A549 (cell line): ENCODE data around the gene ARHGAP11B.
"Not testable (repeated sequence)": the region's sequence is repeated elsewhere in the genome, so short reads cannot be mapped to it uniquely, and the experiment has no call there.

ENCODE experiments used
- ATAC-seq, 2 experiments: fragments of 200-7000 bp in 1 of 2; fragments of >200 bp in 1 of 2; cut with Nextera tagmentation in 1 of 2; cut with Tn5 transposase in 1 of 2; 3 replicates each; pipeline versions ENCODE4 v1.8.0 to v1.9.1; 2018 to 2020; ENCODE audit warnings: mild to moderate bottlenecking in 1 of 2, moderate library complexity in 1 of 2
- CTCF ChIA-PET: fragments of 300-600 bp; sonication (Branson Sonifier 250); formaldehyde crosslinking; extraction: SDS; loops from one replicate; lab custom pipeline; 2021; ENCODE audit warnings: antibody characterized with exemption, inconsistent platforms; lab: Yijun Ruan, JAX
- POLR2A ChIA-PET: fragments of 350-600 bp; formaldehyde crosslinking; extraction: SDS; loops from one replicate; lab custom pipeline; 2021; ENCODE audit warnings: antibody characterized with exemption, inconsistent platforms; lab: Yijun Ruan, JAX
- DNase-seq, 2 experiments: peaks; one replicate each; pipeline versions ENCODE4 v3.0.0 to v3.0.0-alpha.2; 2011 to 2016; ENCODE audit warnings: low read depth in 1 of 2, low spot score in 1 of 2
- FAIRE-seq: peaks from 2 replicates; lab custom pipeline; 2011; peaks lifted over from hg19 to GRCh38; lab: Jason Lieb, UNC
- H3K27ac ChIP-seq, 2 experiments: fragments of >200 bp; sonication (Bioruptor Twin); formaldehyde crosslinking; 3 replicates each; pipeline ENCODE4 v1.5.1; 2016 to 2017
- H3K4me1 ChIP-seq: fragments of >200 bp; sonication (Bioruptor Twin); formaldehyde crosslinking; 3 replicates; pipeline ENCODE4 v1.6.1; 2016
- H3K4me2 ChIP-seq: fragments of >200 bp; sonication (Bioruptor Twin); formaldehyde crosslinking; 3 replicates; pipeline ENCODE4 v1.6.1; 2016
- H3K4me3 ChIP-seq: fragments of >200 bp; sonication (Bioruptor Twin); formaldehyde crosslinking; 3 replicates; pipeline ENCODE4 v1.5.1; 2016
- H3K9me3 ChIP-seq: fragments of >200 bp; sonication (Bioruptor Twin); formaldehyde crosslinking; 3 replicates; pipeline ENCODE4 v1.6.1; 2016
- BCL3 ChIP-seq: fragments of >200 bp; sonication (Bioruptor Twin); formaldehyde crosslinking; IDR thresholded peaks from 3 replicates; pipeline ENCODE4 v1.6.1; 2016
- CTCF ChIP-seq: fragments of >200 bp; sonication (Bioruptor Twin); formaldehyde crosslinking; IDR thresholded peaks from 3 replicates; pipeline ENCODE4 v1.5.1; 2016
- KDM5A ChIP-seq: fragments of 200-600 bp; sonication (generic); IDR thresholded peaks from 2 replicates; pipeline ENCODE4 v1.6.1; 2016; ENCODE audit warnings: antibody characterized with exemption, mild to moderate bottlenecking
- MAFK ChIP-seq: fragments of 450-650 bp; IDR thresholded peaks from 2 replicates; pipeline ENCODE4 v1.6.1; 2014; ENCODE audit not compliant: partially characterized antibody
- RAD21 ChIP-seq, 2 experiments: fragments of >200 bp in 1 of 2; sonication (Bioruptor Twin) in 1 of 2; formaldehyde crosslinking in 1 of 2; IDR thresholded peaks in 1 of 2; conservative IDR thresholded peaks in 1 of 2; 2 replicates in 1 of 2; 3 replicates in 1 of 2; pipeline ENCODE4 v1.6.1; 2012 to 2018; ENCODE audit warnings: inconsistent platforms in 1 of 2
- SMC3 ChIP-seq: fragments of >200 bp; sonication (Bioruptor Twin); formaldehyde crosslinking; IDR thresholded peaks from 3 replicates; pipeline ENCODE4 v1.6.1; 2018; ENCODE audit warnings: inconsistent platforms
- WGBS: methylation state at CpG from one replicate; pipeline ENCODE4 v1.1.6; 2017; ENCODE audit errors: missing lambda C conversion rate; 5-methylcytosine and 5-hydroxymethylcytosine counted together

Gene ARHGAP11B

GRCh38 chr15:30621342-30621741 is 4.6 kb upstream of the ARHGAP11B start:
- 0% methylated on average over 1 of the region's 3 CpGs for WGBS
- H3K4me2 ChIP-seq, H3K4me3 ChIP-seq, CTCF ChIA-PET, H3K27ac ChIP-seq, POLR2A ChIA-PET, H3K9me3 ChIP-seq, H3K4me1 ChIP-seq: not testable (repeated sequence)
- peak; percentile 24 to 41; a peak in 3 of 6 replicates for ATAC-seq
- peak in 1 of 2 experiments; percentile 33 for DNase-seq
- TF ChIP-seq RAD21 (conservative IDR thresholded peaks at IDR 0.05 in 1 of 2, IDR thresholded peaks at IDR 0.05 in 1 of 2) (0 out of 5 replicates have a peak, but pooled peaks have one; percentile 4 to 16), SMC3 (0 out of 3 replicates have a peak, but pooled peaks have one; percentile 11), CTCF (peak; percentile 31)
- peak; percentile 76 for FAIRE-seq

- ATAC-seq: peak in 1 of 2 experiments; percentile 78; a peak in 3 of 6 replicates
- H3K4me1 ChIP-seq: peaks cover 18% of the 10 kb centered on the region; the same call in 2 of the 3 replicates
- DNase-seq, CTCF ChIA-PET, FAIRE-seq, H3K9me3 ChIP-seq: not testable (repeated sequence)
- 1% methylated on average over 13 of the region's 22 CpGs for WGBS
- TF ChIP-seq KDM5A: peak; percentile 60
- H3K27ac ChIP-seq: peak overlapping the region; percentile 88 to 99
- peak overlapping the region; percentile 93 for H3K4me2 ChIP-seq
- POLR2A ChIA-PET: interaction anchor here (0.5 to 0.6 kb wide), 2 partner anchors 870 to 1989 kb away, joined by 3 to 7 read pairs; no protein-coding TSS in a partner anchor
- peak overlapping the region; percentile 65 for H3K4me3 ChIP-seq
Observed at GRCh38 chr15:30626194-30626565, 252 bp downstream of the ARHGAP11B start.

- H3K9me3 ChIP-seq, DNase-seq, FAIRE-seq, CTCF ChIA-PET: not testable (repeated sequence)
- under 1% methylated on average over 20 of the region's 20 CpGs for WGBS
- Histone ChIP-seq H3K4me3 (peak overlapping the region; percentile 65), H3K4me1 (peaks cover 18% of the 10 kb centered on the region; the same call in 2 of the 3 replicates), H3K4me2 (peak overlapping the region; percentile 93), H3K27ac (peak overlapping the region; percentile 88 to 99)
- peak; percentile 26 to 39 for ATAC-seq
- POLR2A ChIA-PET: interaction anchor here (0.5 kb wide), 1 partner anchor 870 kb away, joined by 3 read pairs; no protein-coding TSS in a partner anchor
Observed at GRCh38 chr15:30626632-30627031, 704 bp downstream of the ARHGAP11B start.

- DNase-seq (no peak), ATAC-seq (no peak), FAIRE-seq (no peak)
- no peak overlapping the region for H3K4me2 ChIP-seq
- no peak overlapping the region for H3K4me3 ChIP-seq
- no peak overlapping the region for H3K27ac ChIP-seq
- no peaks in the 10 kb centered on the region for H3K4me1 ChIP-seq
- 94% methylated on average over 5 of the region's 5 CpGs for WGBS
- TF ChIP-seq BCL3 (no peak), MAFK (peak; percentile 7)
- ChIA-PET POLR2A (no interaction called here), CTCF (no interaction called here)
- H3K9me3 ChIP-seq: no peaks in the 10 kb centered on the region
Observed at GRCh38 chr15:30650012-30650929, 24.3 kb downstream of the ARHGAP11B start.

GRCh38 chr15:30661154-30661553 is 35.2 kb downstream of the ARHGAP11B start:
- WGBS: 14% methylated on average over 1 of the region's 1 CpG
- DNase-seq, FAIRE-seq, H3K4me2 ChIP-seq, H3K9me3 ChIP-seq, POLR2A ChIA-PET, H3K4me1 ChIP-seq, H3K27ac ChIP-seq: not testable (repeated sequence)
- CTCF ChIA-PET: interaction anchor here (0.7 to 1.9 kb wide), 9 partner anchors 8 to 829 kb away, joined by 3 to 20 read pairs (median 4); no protein-coding TSS in a partner anchor
- ATAC-seq: peak in 1 of 2 experiments; percentile 50; a peak in 2 of 6 replicates
- TF ChIP-seq CTCF (peak; percentile 71), SMC3 (peak; percentile 24; the same call in 1 of the 3 replicates), RAD21 (conservative IDR thresholded peaks at IDR 0.05 in 1 of 2, IDR thresholded peaks at IDR 0.05 in 1 of 2) (peak; percentile 48 to 68; a peak in 4 of 5 replicates)
- TF ChIP-seq, all 56 proteins: peak for 3; not testable (repeated sequence) for 53
- H3K4me3 ChIP-seq: not testable (repeated sequence)

- H3K4me1 ChIP-seq, POLR2A ChIA-PET, H3K27ac ChIP-seq, ATAC-seq, H3K4me2 ChIP-seq, DNase-seq, FAIRE-seq, H3K9me3 ChIP-seq, H3K4me3 ChIP-seq: not testable (repeated sequence)
- CTCF ChIA-PET: interaction anchor here (0.7 to 1.5 kb wide), 5 partner anchors 8 to 460 kb away, joined by 3 to 4 read pairs (median 3); no protein-coding TSS in a partner anchor
- 94% methylated on average over 4 of the region's 4 CpGs for WGBS
Observed at GRCh38 chr15:30669621-30670020, 43.7 kb downstream of the ARHGAP11B start.
